ENCODE results near the gene CACNA1A. TPM values are rescaled to one million over a fixed set of nuclear protein-coding genes. Genes with fewer than 3 reads are reported as not detected.

The CACNA1A gene
- polyA plus RNA-seq, 2 of the 4 experiments (the other 2 are of a cell fraction) = 0.27 to 0.71 TPM

DNA sequence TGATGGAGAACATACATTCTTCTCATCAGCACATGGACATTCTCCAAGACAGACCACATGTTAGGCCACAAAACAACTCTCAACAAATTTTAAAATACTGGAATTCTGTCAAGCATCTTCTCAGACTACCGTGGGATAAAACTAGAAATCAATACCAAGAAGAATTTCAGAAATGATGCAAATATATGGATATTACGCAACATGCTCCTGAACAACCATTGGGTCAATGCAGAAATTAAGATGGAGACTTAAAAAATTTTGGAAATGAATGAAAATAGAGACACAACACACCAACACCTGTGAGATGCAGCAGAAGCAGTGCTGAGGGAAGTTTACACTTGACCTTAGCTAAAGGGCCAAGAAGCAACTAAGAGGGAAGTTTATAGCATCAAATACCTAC, 162.8 kb downstream of the CACNA1A start:
- ATAC-seq (no peak), FAIRE-seq (no peak), DNase-seq (ENCODE audit: low read depth in 1 of 2, low spot score in 1 of 2) (no peak)
- Histone ChIP-seq H3K4me2 (no peak overlapping the region), H3K9me3 (no peaks in the 10 kb centered on the region), H3K4me3 (no peak overlapping the region), H3K27ac (no peak overlapping the region), H3K4me1 (no peaks in the 10 kb centered on the region)
- TF ChIP-seq CEBPB (IDR thresholded peaks at IDR 0.05) (peak in 1 of 2 experiments; percentile 51; a peak in 2 of 4 replicates), CHD2 (IDR thresholded peaks at IDR 0.05; ENCODE audit: low read length, partially characterized antibody) (no peak), HDAC2 (IDR thresholded peaks at IDR 0.05) (no peak)
- ChIA-PET POLR2A (no interaction called here), CTCF (no interaction called here)
- 2% methylated on average over 2 of the region's 2 CpGs for WGBS (ENCODE audit: missing lambda C conversion rate)

DNA sequence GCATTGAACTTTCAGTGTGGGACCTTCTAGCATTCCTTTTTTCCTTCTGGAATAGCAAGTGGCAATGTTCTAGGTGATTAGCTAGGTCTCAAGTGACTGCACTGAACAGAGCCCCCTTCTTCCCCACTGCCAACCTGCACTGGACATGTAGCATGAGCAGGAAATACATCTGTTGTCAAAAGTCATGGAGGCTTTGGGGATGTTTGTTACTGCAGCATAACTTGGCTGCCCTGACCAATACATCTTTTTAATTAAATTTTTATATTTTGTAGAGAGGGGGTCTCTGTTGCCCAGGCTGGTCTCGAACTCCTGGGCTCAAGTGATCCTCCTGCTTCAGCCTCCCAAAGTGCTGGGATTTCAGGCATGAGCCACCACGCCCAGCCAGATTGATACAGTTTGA, 163.6 kb downstream of the CACNA1A start:
- FAIRE-seq (no peak), DNase-seq (ENCODE audit: low read depth in 1 of 2, low spot score in 1 of 2) (no peak), ATAC-seq (no peak)
- POLR2A ChIA-PET = no interaction called here
- no peak overlapping the region for H3K27ac ChIP-seq
- H3K9me3 ChIP-seq = no peaks in the 10 kb centered on the region
- H3K4me2 ChIP-seq = no peak overlapping the region
- CTCF ChIA-PET = no interaction called here
- H3K4me1 ChIP-seq = no peaks in the 10 kb centered on the region
- no peak overlapping the region for H3K4me3 ChIP-seq
- TF ChIP-seq, protein P1, sequence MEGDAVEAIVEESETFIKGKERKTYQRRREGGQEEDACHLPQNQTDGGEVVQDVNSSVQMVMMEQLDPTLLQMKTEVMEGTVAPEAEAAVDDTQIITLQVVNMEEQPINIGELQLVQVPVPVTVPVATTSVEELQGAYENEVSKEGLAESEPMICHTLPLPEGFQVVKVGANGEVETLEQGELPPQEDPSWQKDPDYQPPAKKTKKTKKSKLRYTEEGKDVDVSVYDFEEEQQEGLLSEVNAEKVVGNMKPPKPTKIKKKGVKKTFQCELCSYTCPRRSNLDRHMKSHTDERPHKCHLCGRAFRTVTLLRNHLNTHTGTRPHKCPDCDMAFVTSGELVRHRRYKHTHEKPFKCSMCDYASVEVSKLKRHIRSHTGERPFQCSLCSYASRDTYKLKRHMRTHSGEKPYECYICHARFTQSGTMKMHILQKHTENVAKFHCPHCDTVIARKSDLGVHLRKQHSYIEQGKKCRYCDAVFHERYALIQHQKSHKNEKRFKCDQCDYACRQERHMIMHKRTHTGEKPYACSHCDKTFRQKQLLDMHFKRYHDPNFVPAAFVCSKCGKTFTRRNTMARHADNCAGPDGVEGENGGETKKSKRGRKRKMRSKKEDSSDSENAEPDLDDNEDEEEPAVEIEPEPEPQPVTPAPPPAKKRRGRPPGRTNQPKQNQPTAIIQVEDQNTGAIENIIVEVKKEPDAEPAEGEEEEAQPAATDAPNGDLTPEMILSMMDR (IDR thresholded peaks at IDR 0.05) = no peak
- TF ChIP-seq HOXB13 (CRISPR knock-in tag; IDR thresholded peaks at IDR 0.05; ENCODE audit: low read depth) = no peak
- WGBS (ENCODE audit: missing lambda C conversion rate) = 0% methylated on average over 2 of the region's 2 CpGs

DNA sequence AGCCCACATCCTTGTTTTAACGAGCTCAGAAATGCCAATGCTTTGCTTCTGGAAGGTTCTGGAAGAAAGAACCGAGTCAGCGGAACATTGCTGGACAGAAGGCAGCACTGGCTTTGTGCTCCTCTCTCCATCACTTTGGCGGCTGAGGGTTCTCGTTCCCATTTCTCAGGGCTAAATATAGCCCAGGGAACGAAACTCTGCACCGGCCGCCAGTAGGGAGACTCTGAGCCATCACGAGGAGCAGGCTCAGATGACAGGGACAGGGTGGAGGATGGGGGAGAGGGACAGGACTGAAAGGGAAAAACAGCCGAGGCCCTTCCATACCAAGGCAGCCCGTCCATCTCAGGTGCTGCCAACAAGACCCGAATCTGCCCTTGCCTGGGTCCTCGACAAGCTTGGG, 166.4 kb downstream of the CACNA1A start:
- no peak overlapping the region for H3K4me3 ChIP-seq
- H3K4me2 ChIP-seq = no peak overlapping the region
- ChIA-PET CTCF (interaction anchor here (0.6 to 0.9 kb wide), 2 partner anchors 9 to 249 kb away, joined by 3 read pairs; no protein-coding TSS in a partner anchor), POLR2A (no interaction called here)
- WGBS (ENCODE audit: missing lambda C conversion rate) = 12% methylated on average over 11 of the region's 13 CpGs
- FAIRE-seq (no peak), DNase-seq (ENCODE audit: low read depth in 1 of 2, low spot score in 1 of 2) (no peak), ATAC-seq (no peak)
- no peak for TF ChIP-seq POLR2AphosphoS2 (conservative IDR thresholded peaks at IDR 0.05; ENCODE audit: low read length)
- TF ChIP-seq, protein P2, sequence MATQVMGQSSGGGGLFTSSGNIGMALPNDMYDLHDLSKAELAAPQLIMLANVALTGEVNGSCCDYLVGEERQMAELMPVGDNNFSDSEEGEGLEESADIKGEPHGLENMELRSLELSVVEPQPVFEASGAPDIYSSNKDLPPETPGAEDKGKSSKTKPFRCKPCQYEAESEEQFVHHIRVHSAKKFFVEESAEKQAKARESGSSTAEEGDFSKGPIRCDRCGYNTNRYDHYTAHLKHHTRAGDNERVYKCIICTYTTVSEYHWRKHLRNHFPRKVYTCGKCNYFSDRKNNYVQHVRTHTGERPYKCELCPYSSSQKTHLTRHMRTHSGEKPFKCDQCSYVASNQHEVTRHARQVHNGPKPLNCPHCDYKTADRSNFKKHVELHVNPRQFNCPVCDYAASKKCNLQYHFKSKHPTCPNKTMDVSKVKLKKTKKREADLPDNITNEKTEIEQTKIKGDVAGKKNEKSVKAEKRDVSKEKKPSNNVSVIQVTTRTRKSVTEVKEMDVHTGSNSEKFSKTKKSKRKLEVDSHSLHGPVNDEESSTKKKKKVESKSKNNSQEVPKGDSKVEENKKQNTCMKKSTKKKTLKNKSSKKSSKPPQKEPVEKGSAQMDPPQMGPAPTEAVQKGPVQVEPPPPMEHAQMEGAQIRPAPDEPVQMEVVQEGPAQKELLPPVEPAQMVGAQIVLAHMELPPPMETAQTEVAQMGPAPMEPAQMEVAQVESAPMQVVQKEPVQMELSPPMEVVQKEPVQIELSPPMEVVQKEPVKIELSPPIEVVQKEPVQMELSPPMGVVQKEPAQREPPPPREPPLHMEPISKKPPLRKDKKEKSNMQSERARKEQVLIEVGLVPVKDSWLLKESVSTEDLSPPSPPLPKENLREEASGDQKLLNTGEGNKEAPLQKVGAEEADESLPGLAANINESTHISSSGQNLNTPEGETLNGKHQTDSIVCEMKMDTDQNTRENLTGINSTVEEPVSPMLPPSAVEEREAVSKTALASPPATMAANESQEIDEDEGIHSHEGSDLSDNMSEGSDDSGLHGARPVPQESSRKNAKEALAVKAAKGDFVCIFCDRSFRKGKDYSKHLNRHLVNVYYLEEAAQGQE (IDR thresholded peaks at IDR 0.05) = no peak
- no peak for TF ChIP-seq FOSB (CRISPR knock-in tag; IDR thresholded peaks at IDR 0.05)
- TF ChIP-seq CBX8 (IDR thresholded peaks at IDR 0.05) = no peak
- no peak for TF ChIP-seq POLR2A (IDR thresholded peaks at IDR 0.05; ENCODE audit: low read length)
- no peak for TF ChIP-seq HDAC2 (IDR thresholded peaks at IDR 0.05)
- TF ChIP-seq EHF (CRISPR knock-in tag; IDR thresholded peaks at IDR 0.05) = no peak
- TF ChIP-seq JUN (IDR thresholded peaks at IDR 0.05) = no peak
- TF ChIP-seq ZSCAN20 (CRISPR knock-in tag; IDR thresholded peaks at IDR 0.05) = no peak
- TF ChIP-seq, protein P1 (IDR thresholded peaks at IDR 0.05) = no peak
- no peak overlapping the region for H3K27ac ChIP-seq
- H3K9me3 ChIP-seq = no peaks in the 10 kb centered on the region
- H3K4me1 ChIP-seq = no peaks in the 10 kb centered on the region
